IMR-90 (cell line): ENCODE results near the gene CUTA. TPM values are rescaled to one million over a fixed set of nuclear protein-coding genes. Genes with fewer than 3 reads are reported as not detected.
"Not testable (repeated sequence)": the region's sequence is repeated elsewhere in the genome, so short reads cannot be mapped to it uniquely, and the experiment has no call there.

ENCODE experiments used
- ATAC-seq: fragments of 200-7000 bp; cut with Tn5 transposase; 2 replicates; pipeline ENCODE4 v1.9.1; 2020; ENCODE audit warnings: low read depth, mild to moderate bottlenecking, moderate library complexity
- BruUV-seq: library from RNA; stranded (reverse); fragments of 400-500 nt; replicated peaks from 2 replicates; lab custom pipeline; 2021; lab: Mats Ljungman, UMichigan
- CTCF ChIA-PET: fragments of 300-600 bp; formaldehyde crosslinking; extraction: SDS; loops from one replicate; lab custom pipeline; 2021; ENCODE audit warnings: antibody characterized with exemption; lab: Yijun Ruan, JAX
- POLR2A ChIA-PET: fragments of 300-600 bp; sonication (Branson Sonifier 250); formaldehyde crosslinking; loops from one replicate; lab custom pipeline; 2022; ENCODE audit warnings: antibody characterized with exemption; ENCODE audit not compliant: unreplicated experiment; lab: Charles Lee
- DNase-seq: peaks from one replicate; pipeline ENCODE4 v3.0.0; 2013
- H2AFZ ChIP-seq: replicated peaks from 2 replicates; pipeline ENCODE3; 2013; ENCODE audit warnings: low read length, mild to moderate bottlenecking; ENCODE audit not compliant: poor library complexity
- H2AK5ac ChIP-seq: 2 replicates; pipeline ENCODE4 v1.6.1; 2013; ENCODE audit warnings: low read depth, low read length, inconsistent platforms
- H2AK9ac ChIP-seq: replicated peaks from 2 replicates; pipeline ENCODE3; 2013; ENCODE audit warnings: mild to moderate bottlenecking, low read depth, low read length, moderate library complexity; ENCODE audit not compliant: poor library complexity
- H2BK120ac ChIP-seq: 2 replicates; pipeline ENCODE4 v1.6.1; 2013; ENCODE audit warnings: low read depth, low read length, inconsistent platforms
- H2BK15ac ChIP-seq: 3 replicates; pipeline ENCODE4 v1.6.1; 2013; ENCODE audit warnings: low read depth, low read length, inconsistent platforms
- H2BK20ac ChIP-seq: 2 replicates; pipeline ENCODE4 v1.6.1; 2013; ENCODE audit warnings: low read depth, mild to moderate bottlenecking, inconsistent platforms, low read length, moderate library complexity
- H2BK5ac ChIP-seq: 2 replicates; pipeline ENCODE4 v1.6.1; 2013; ENCODE audit warnings: mild to moderate bottlenecking, low read depth, low read length, inconsistent platforms; ENCODE audit not compliant: poor library complexity, severe bottlenecking
- H3K14ac ChIP-seq: replicated peaks from 2 replicates; pipeline ENCODE4 v1.6.1; 2013; ENCODE audit warnings: low read depth, low read length, inconsistent platforms
- H3K18ac ChIP-seq: 2 replicates; pipeline ENCODE4 v1.6.1; 2013; ENCODE audit warnings: low read depth, low read length, control low read depth
- H3K23ac ChIP-seq: 2 replicates; pipeline ENCODE4 v1.6.1; 2013; ENCODE audit warnings: low read depth, low read length, inconsistent platforms
- H3K27ac ChIP-seq: 2 replicates; pipeline ENCODE4 v1.5.1; 2013; ENCODE audit warnings: mild to moderate bottlenecking, control low read depth, low read length; ENCODE audit not compliant: insufficient read depth
- H3K27me3 ChIP-seq: 2 replicates; pipeline ENCODE4 v1.6.1; 2013; ENCODE audit warnings: low read length; ENCODE audit not compliant: control insufficient read depth, insufficient read depth
- H3K36me3 ChIP-seq: 2 replicates; pipeline ENCODE4 v1.6.1; 2013; ENCODE audit warnings: low read length, mixed read lengths; ENCODE audit not compliant: control insufficient read depth, insufficient read depth
- H3K4ac ChIP-seq: 2 replicates; pipeline ENCODE4 v1.6.1; 2013; ENCODE audit warnings: low read depth, low read length, inconsistent platforms
- H3K4me1 ChIP-seq: 2 replicates; pipeline ENCODE4 v1.6.1; 2013; ENCODE audit warnings: low read length, mixed read lengths; ENCODE audit not compliant: control insufficient read depth, insufficient read depth
- H3K4me2 ChIP-seq: 2 replicates; pipeline ENCODE4 v1.6.1; 2013; ENCODE audit warnings: low read depth, mild to moderate bottlenecking, control low read depth, low read length, moderate library complexity
- H3K4me3 ChIP-seq: 2 replicates; pipeline ENCODE4 v1.5.1; 2013; ENCODE audit warnings: low read depth, mild to moderate bottlenecking, control low read depth, low read length, moderate library complexity; ENCODE audit not compliant: insufficient read depth
- H3K56ac ChIP-seq: 2 replicates; pipeline ENCODE4 v1.6.1; 2013; ENCODE audit warnings: low read length, inconsistent platforms; ENCODE audit not compliant: insufficient read depth; ENCODE audit errors: extremely low read depth
- H3K79me1 ChIP-seq, 2 experiments: 2 replicates each; pipeline ENCODE4 v1.6.1; 2013; ENCODE audit warnings: low read length in 2 of 2, inconsistent platforms in 1 of 2, low read depth in 1 of 2
- H3K9ac ChIP-seq: 2 replicates; pipeline ENCODE4 v1.6.1; 2013; ENCODE audit warnings: low read depth, low read length, control low read depth
- H3K9me1 ChIP-seq: 2 replicates; pipeline ENCODE4 v1.6.1; 2013; ENCODE audit warnings: low read length, inconsistent platforms; ENCODE audit not compliant: insufficient read depth
- H3K9me3 ChIP-seq: 2 replicates; pipeline ENCODE4 v1.6.1; 2013; ENCODE audit warnings: low read length; ENCODE audit not compliant: control insufficient read depth, insufficient read depth
- H4K20me1 ChIP-seq: 2 replicates; pipeline ENCODE4 v1.6.1; 2013; ENCODE audit warnings: low read length, inconsistent platforms; ENCODE audit not compliant: insufficient read depth
- H4K5ac ChIP-seq: 2 replicates; pipeline ENCODE4 v1.6.1; 2013; ENCODE audit warnings: mild to moderate bottlenecking, low read depth, low read length, control low read depth
- H4K8ac ChIP-seq, 2 experiments: 2 replicates each; pipeline ENCODE4 v1.6.1; 2013; ENCODE audit warnings: low read depth in 2 of 2, low read length in 2 of 2, control low read depth in 1 of 2, inconsistent platforms in 1 of 2
- H4K91ac ChIP-seq: 2 replicates; pipeline ENCODE4 v1.6.1; 2013; ENCODE audit warnings: low read depth, low read length, inconsistent platforms; ENCODE audit not compliant: insufficient read depth
- WGBS, 2 experiments: methylation state at CpG; one replicate each; pipeline versions ENCODE4 v1.1.5 to v1.1.7; 2013; ENCODE audit warnings: missing lambda C conversion rate in 2 of 2; ENCODE audit not compliant: insufficient read length in 1 of 2; ENCODE audit errors: extremely low coverage in 2 of 2; 5-methylcytosine and 5-hydroxymethylcytosine counted together
- dilution Hi-C: fragments of 300-500 bp; cut with HindIII; formaldehyde crosslinking; loops from one replicate; pipeline ENCODE4 v1.14.3; 2018; ENCODE audit warnings: low sequenced_read_pairs; ENCODE audit not compliant: unreplicated experiment
- in situ Hi-C: fragments of 300-500 bp; cut with MboI; formaldehyde crosslinking; loops from 3 replicates; pipeline ENCODE4 v1.14.3; 2019; ENCODE audit warnings: low sequenced_read_pairs, inconsistent platforms, mixed read lengths
- intact Hi-C: fragments of 100-400 bp; cut with micrococcal nuclease; formaldehyde crosslinking; loops from 2 replicates; pipeline ENCODE4 v1.10.0; 2022
- polyA plus RNA-seq, 3 experiments: library from polyadenylated mRNA; depleted of rRNA; stranded (reverse); fragments of >200 nt; gene quantifications; 2 replicates each; pipeline ENCODE4 v1.2.3, GENCODE V29; 2012; ENCODE audit warnings: low replicate concordance in 1 of 3
- total RNA-seq: library from RNA; depleted of rRNA; stranded (reverse); fragments of >200 nt; gene quantifications from 2 replicates; pipeline ENCODE4 v1.2.3, GENCODE V29; 2012

The CUTA gene
- total and polyA plus RNA-seq, 2 of the 4 experiments (the other 2 are of a cell fraction): 136 to 427 TPM

DNA sequence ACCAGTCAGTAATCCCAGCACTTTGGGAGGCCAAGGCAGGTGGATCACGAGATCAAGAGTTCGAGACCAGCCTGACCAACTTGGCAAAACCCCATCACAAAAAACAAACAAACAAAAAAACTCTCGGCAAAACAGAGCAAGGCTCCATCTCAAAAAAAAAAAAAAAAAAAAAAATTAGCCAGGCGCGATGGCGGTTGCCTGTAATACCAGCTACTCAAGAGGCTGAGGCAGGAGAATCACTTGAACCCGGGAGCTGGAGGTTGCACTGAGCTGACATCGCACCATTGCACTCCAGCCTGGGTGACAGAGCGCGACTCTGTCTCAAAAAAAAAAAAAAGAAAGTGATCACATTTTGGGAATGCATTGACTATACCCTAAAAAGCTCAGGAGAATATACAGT, 38.7 kb downstream of the CUTA start:
- H2BK15ac ChIP-seq, in situ Hi-C loops, H3K4me3 ChIP-seq, intact Hi-C loops, H3K14ac ChIP-seq, BruUV-seq, H2BK5ac ChIP-seq, H4K5ac ChIP-seq, H3K9me3 ChIP-seq, H3K27me3 ChIP-seq, H4K91ac ChIP-seq, CTCF ChIA-PET, H3K79me1 ChIP-seq, H3K4ac ChIP-seq, H3K4me2 ChIP-seq, H3K18ac ChIP-seq, H2AK9ac ChIP-seq, DNase-seq, H3K9me1 ChIP-seq, H2BK20ac ChIP-seq, H3K56ac ChIP-seq, H3K9ac ChIP-seq, H2BK120ac ChIP-seq, H3K23ac ChIP-seq, dilution Hi-C loops, H3K27ac ChIP-seq, H2AFZ ChIP-seq, POLR2A ChIA-PET, H2AK5ac ChIP-seq, H4K20me1 ChIP-seq, H4K8ac ChIP-seq, H3K4me1 ChIP-seq, H3K36me3 ChIP-seq, ATAC-seq: not testable (repeated sequence)
- 89% methylated on average over 3 of the region's 10 CpGs; no CpG with 5 or more reads in 1 of the 2 experiments for WGBS, 2 experiments
